Calu3 (cell line): Measurements from ENCODE around the gene WIPF3. TPM values are rescaled to one million over a fixed set of nuclear protein-coding genes. Genes with fewer than 3 reads are reported as not detected.

Source experiments
- BruUV-seq: library from RNA; stranded (reverse); fragments of 400-500 nt; replicated peaks from 2 replicates; lab custom pipeline; 2021; lab: Mats Ljungman, UMichigan
- CTCF ChIA-PET: fragments of 300-600 bp; sonication (Branson Sonifier 250); formaldehyde crosslinking; loops from one replicate; lab custom pipeline; 2022; ENCODE audit warnings: antibody characterized with exemption; lab: Charles Lee
- DNase-seq: peaks from one replicate; pipeline ENCODE4 v3.0.0; 2022
- H3K27ac Mint-ChIP-seq: one replicate; pipeline ENCODE4 v1.8.0; 2022; ENCODE audit warnings: mixed read lengths; ENCODE audit not compliant: unreplicated experiment
- H3K27me3 Mint-ChIP-seq: one replicate; pipeline ENCODE4 v1.8.0; 2022; ENCODE audit warnings: mixed read lengths; ENCODE audit not compliant: unreplicated experiment
- H3K36me3 Mint-ChIP-seq: one replicate; pipeline ENCODE4 v1.8.0; 2022; ENCODE audit warnings: mild to moderate bottlenecking, moderate library complexity, mixed read lengths; ENCODE audit not compliant: insufficient read depth, unreplicated experiment
- H3K4me1 Mint-ChIP-seq: one replicate; pipeline ENCODE4 v1.8.0; 2022; ENCODE audit warnings: mild to moderate bottlenecking, low read depth, mixed read lengths; ENCODE audit not compliant: unreplicated experiment
- H3K4me3 Mint-ChIP-seq: one replicate; pipeline ENCODE4 v1.8.0; 2022; ENCODE audit warnings: mild to moderate bottlenecking, low read depth, moderate library complexity, mixed read lengths; ENCODE audit not compliant: unreplicated experiment
- H3K9me3 Mint-ChIP-seq: one replicate; pipeline ENCODE4 v1.8.0; 2022; ENCODE audit warnings: low read depth, mixed read lengths; ENCODE audit not compliant: unreplicated experiment
- intact Hi-C: fragments of 100-400 bp; cut with micrococcal nuclease; formaldehyde crosslinking; loops from one replicate; pipeline ENCODE4 v1.10.0; 2022; ENCODE audit not compliant: unreplicated experiment
- total RNA-seq: library from RNA; stranded (reverse); gene quantifications from 2 replicates; pipeline ENCODE4 v1.2.3, GENCODE V29; 2022
- TF ChIP-seq, protein P1 (sequence below): fragments of 200-600 bp; IDR thresholded peaks from one replicate; pipeline ENCODE4 v1.8.0; 2022; ENCODE audit warnings: antibody characterized with exemption; ENCODE audit not compliant: unreplicated experiment

Gene WIPF3
- total RNA-seq, 1 experiment from 2014 or later = 4.9 TPM

- Mint-ChIP-seq H3K4me3 (no peak overlapping the region), H3K36me3 (no peaks in the 10 kb centered on the region), H3K9me3 (no peaks in the 10 kb centered on the region), H3K4me1 (no peaks in the 10 kb centered on the region), H3K27ac (no peak overlapping the region), H3K27me3 (peaks cover 16% of the 10 kb centered on the region)
- TF ChIP-seq, protein P1, sequence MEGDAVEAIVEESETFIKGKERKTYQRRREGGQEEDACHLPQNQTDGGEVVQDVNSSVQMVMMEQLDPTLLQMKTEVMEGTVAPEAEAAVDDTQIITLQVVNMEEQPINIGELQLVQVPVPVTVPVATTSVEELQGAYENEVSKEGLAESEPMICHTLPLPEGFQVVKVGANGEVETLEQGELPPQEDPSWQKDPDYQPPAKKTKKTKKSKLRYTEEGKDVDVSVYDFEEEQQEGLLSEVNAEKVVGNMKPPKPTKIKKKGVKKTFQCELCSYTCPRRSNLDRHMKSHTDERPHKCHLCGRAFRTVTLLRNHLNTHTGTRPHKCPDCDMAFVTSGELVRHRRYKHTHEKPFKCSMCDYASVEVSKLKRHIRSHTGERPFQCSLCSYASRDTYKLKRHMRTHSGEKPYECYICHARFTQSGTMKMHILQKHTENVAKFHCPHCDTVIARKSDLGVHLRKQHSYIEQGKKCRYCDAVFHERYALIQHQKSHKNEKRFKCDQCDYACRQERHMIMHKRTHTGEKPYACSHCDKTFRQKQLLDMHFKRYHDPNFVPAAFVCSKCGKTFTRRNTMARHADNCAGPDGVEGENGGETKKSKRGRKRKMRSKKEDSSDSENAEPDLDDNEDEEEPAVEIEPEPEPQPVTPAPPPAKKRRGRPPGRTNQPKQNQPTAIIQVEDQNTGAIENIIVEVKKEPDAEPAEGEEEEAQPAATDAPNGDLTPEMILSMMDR = no peak
- no TSS peak for BruUV-seq
- CTCF ChIA-PET = interaction anchor here (1.0 kb wide), 1 partner anchor 17 kb away, joined by 3 read pairs; no protein-coding TSS in a partner anchor
- intact Hi-C loops = no loop called here
- no peak for DNase-seq
Measured at GRCh38 chr7:29839302-29839701, 33.0 kb downstream of the WIPF3 start.

DNA sequence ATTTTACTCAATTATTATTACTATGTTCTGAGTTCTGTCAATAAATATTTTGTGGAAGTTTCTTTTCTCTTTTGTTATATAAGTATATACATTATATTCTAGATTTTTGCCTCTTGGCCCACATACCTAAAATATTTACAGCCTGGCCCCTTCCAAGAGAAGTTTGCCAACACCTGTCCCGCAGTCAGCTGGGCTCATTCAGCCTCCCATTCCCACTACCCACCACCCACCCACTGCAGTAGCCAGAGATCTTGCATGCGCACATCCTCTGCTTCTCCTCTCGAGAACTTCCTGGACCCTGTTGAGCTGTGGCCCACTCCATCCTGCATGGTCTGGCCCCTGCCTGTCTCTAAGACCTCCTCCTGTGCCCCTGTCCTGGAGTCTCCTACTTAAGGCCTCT, 33.6 kb downstream of the WIPF3 start:
- CTCF ChIA-PET = no interaction called here
- H3K27ac Mint-ChIP-seq = no peak overlapping the region
- no peaks in the 10 kb centered on the region for H3K4me1 Mint-ChIP-seq
- no peak overlapping the region for H3K4me3 Mint-ChIP-seq
- H3K36me3 Mint-ChIP-seq = no peaks in the 10 kb centered on the region
- peaks cover 16% of the 10 kb centered on the region for H3K27me3 Mint-ChIP-seq
- H3K9me3 Mint-ChIP-seq = no peaks in the 10 kb centered on the region
- intact Hi-C loops = no loop called here
- DNase-seq = no peak
- no TSS peak for BruUV-seq
- TF ChIP-seq, protein P1 = no peak

GRCh38 chr7:29840701-29841100, 34.4 kb downstream of the WIPF3 start:
- H3K9me3 Mint-ChIP-seq = no peaks in the 10 kb centered on the region
- no peaks in the 10 kb centered on the region for H3K4me1 Mint-ChIP-seq
- peaks cover 24% of the 10 kb centered on the region for H3K27me3 Mint-ChIP-seq
- BruUV-seq = no TSS peak
- intact Hi-C loops = no loop called here
- TF ChIP-seq, protein P1 = no peak
- no peak overlapping the region for H3K4me3 Mint-ChIP-seq
- no peak for DNase-seq
- CTCF ChIA-PET = no interaction called here
- no peak overlapping the region for H3K27ac Mint-ChIP-seq
- H3K36me3 Mint-ChIP-seq = no peaks in the 10 kb centered on the region

- no peak for DNase-seq
- CTCF ChIA-PET = no interaction called here
- Mint-ChIP-seq H3K9me3 (no peaks in the 10 kb centered on the region), H3K27ac (no peak overlapping the region), H3K4me1 (peaks cover 2% of the 10 kb centered on the region), H3K27me3 (peaks cover 27% of the 10 kb centered on the region), H3K4me3 (no peak overlapping the region), H3K36me3 (no peaks in the 10 kb centered on the region)
- intact Hi-C loops = no loop called here
- no TSS peak for BruUV-seq
- TF ChIP-seq, protein P1 = no peak
Measured at GRCh38 chr7:29841926-29842701, 35.8 kb downstream of the WIPF3 start.
